Measurements from ENCODE around the gene ANTKMT. TPM values are rescaled to one million over a fixed set of nuclear protein-coding genes. Genes with fewer than 3 reads are reported as not detected.

ANTKMT gene
- total and polyA plus RNA-seq, 10 donors: 28.6 to 77.2 (median 38.7) TPM

DNA sequence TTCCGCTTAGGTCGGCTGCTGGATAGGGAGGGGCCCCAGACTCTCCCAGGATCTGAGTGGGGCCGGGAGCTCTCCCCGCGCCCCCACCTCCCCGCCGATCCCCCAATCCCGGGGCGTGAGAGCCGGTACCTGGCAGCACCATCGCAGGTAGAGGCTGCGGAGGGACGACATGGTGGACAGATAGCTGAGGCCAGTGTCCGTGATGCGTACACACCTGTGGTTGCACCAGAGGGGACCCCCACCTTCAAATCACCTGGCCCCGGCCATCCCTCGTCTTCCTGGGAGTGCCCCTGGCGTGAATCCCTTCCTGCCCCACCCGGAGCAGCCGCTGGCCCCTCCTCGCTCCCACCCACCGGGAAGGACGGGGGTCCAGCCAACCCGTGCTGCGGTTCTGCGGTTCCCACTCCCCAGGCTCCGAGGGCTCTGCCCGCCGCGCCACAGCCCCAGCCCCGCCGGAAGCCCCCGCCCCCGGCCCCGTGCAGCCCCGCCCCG is 26.0 kb upstream of the ANTKMT start:
- H3K36me3 ChIP-seq: no peaks in the 10 kb centered on the region
- H3K9me3 ChIP-seq: no peaks in the 10 kb centered on the region
- peaks cover 0 to 84% (median 49%) of the 10 kb centered on the region in 7 donors for H3K27me3 ChIP-seq (replicated peaks in 1 of 7)
- WGBS, 5 donors: 0 to 8% (median 3%) methylated on average over 12 to 37 of the region's 37 CpGs
- no peak for DNase-seq
- peak overlapping the region; percentile 6 to 72 (median 46) for H3K4me3 ChIP-seq
- peak overlapping the region in 2 of 8 donors; percentile 56 to 73 for H3K27ac ChIP-seq
- TF ChIP-seq POLR2A (IDR thresholded peaks at IDR 0.05): no peak
- TF ChIP-seq, protein P1, sequence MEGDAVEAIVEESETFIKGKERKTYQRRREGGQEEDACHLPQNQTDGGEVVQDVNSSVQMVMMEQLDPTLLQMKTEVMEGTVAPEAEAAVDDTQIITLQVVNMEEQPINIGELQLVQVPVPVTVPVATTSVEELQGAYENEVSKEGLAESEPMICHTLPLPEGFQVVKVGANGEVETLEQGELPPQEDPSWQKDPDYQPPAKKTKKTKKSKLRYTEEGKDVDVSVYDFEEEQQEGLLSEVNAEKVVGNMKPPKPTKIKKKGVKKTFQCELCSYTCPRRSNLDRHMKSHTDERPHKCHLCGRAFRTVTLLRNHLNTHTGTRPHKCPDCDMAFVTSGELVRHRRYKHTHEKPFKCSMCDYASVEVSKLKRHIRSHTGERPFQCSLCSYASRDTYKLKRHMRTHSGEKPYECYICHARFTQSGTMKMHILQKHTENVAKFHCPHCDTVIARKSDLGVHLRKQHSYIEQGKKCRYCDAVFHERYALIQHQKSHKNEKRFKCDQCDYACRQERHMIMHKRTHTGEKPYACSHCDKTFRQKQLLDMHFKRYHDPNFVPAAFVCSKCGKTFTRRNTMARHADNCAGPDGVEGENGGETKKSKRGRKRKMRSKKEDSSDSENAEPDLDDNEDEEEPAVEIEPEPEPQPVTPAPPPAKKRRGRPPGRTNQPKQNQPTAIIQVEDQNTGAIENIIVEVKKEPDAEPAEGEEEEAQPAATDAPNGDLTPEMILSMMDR (IDR thresholded peaks at IDR 0.05 in 8 of 11, conservative IDR thresholded peaks at IDR 0.05 in 3 of 11): no peak
- no peak for TF ChIP-seq POLR2AphosphoS5 (IDR thresholded peaks at IDR 0.05)
- intact Hi-C loops (cut with DNase I; ENCODE audit: low total_unique reads): no loop called here
- peaks cover 14 to 50% (median 34%) of the 10 kb centered on the region in 6 donors for H3K4me1 ChIP-seq

GRCh38 chr16:695355-696089 is 25.4 kb upstream of the ANTKMT start:
- Histone ChIP-seq H3K4me3 (peak overlapping the region; percentile 25 to 72 (median 46)), H3K27me3 (replicated peaks in 1 of 7) (peaks cover 6 to 90% (median 55%) of the 10 kb centered on the region in 7 donors), H3K9me3 (no peaks in the 10 kb centered on the region), H3K36me3 (no peaks in the 10 kb centered on the region), H3K27ac (peak overlapping the region in 5 of 8 donors; percentile 5 to 73 (median 52)), H3K4me1 (peaks cover 14 to 48% (median 37%) of the 10 kb centered on the region in 6 donors)
- peak; percentile 88 for DNase-seq
- intact Hi-C loops (cut with DNase I; ENCODE audit: low total_unique reads): no loop called here
- peak; percentile 61 to 79 (median 78) for TF ChIP-seq POLR2AphosphoS5 (IDR thresholded peaks at IDR 0.05)
- no peak for TF ChIP-seq POLR2A (IDR thresholded peaks at IDR 0.05)
- 1 to 6% (median 3%) methylated on average over 18 to 71 of the region's 71 CpGs for WGBS, 5 donors

GRCh38 chr16:698911-699671 is 21.9 kb upstream of the ANTKMT start:
- WGBS, 5 donors: 62 to 79% (median 66%) methylated on average over 14 to 19 of the region's 19 CpGs

More at GRCh38 chr16:698911-699671, 21.9 kb upstream of the ANTKMT start:
- H3K4me1 ChIP-seq: peaks cover 14 to 48% (median 35%) of the 10 kb centered on the region in 6 donors
- intact Hi-C loops (cut with DNase I; ENCODE audit: low total_unique reads): no loop called here
- H3K27ac ChIP-seq: no peak overlapping the region
- H3K36me3 ChIP-seq: no peaks in the 10 kb centered on the region
- no peaks in the 10 kb centered on the region for H3K9me3 ChIP-seq
- H3K27me3 ChIP-seq (replicated peaks in 1 of 7): peaks cover 6 to 100% (median 79%) of the 10 kb centered on the region in 7 donors
- TF ChIP-seq POLR2AphosphoS5 (IDR thresholded peaks at IDR 0.05) (no peak), POLR2A (IDR thresholded peaks at IDR 0.05) (no peak)
- TF ChIP-seq, protein P1 (IDR thresholded peaks at IDR 0.05 in 8 of 11, conservative IDR thresholded peaks at IDR 0.05 in 3 of 11): no peak
- no peak for DNase-seq
- H3K4me3 ChIP-seq: no peak overlapping the region
